Hindlimb muscle (tissue), 1 donor: ENCODE measurements around the gene COMMD10. TPM values are rescaled to one million over a fixed set of nuclear protein-coding genes. Genes with fewer than 3 reads are reported as not detected.

ENCODE experiments used
- DNase-seq: peaks from one replicate; pipeline ENCODE4 v3.0.0-alpha.2; 2013
- polyA plus RNA-seq: library from polyadenylated mRNA; unstranded; fragments of 120-200 nt; gene quantifications from one replicate; pipeline ENCODE4 v1.2.1, GENCODE V29; 2013; ENCODE audit not compliant: insufficient read length

Gene COMMD10
- polyA plus RNA-seq, 1 donor = 23.9 TPM

GRCh38 chr5:116296335-116297072 is 211.7 kb downstream of the COMMD10 start:
- no peak for DNase-seq

GRCh38 chr5:116297296-116297814 is 212.5 kb downstream of the COMMD10 start:
- no peak for DNase-seq

DNA sequence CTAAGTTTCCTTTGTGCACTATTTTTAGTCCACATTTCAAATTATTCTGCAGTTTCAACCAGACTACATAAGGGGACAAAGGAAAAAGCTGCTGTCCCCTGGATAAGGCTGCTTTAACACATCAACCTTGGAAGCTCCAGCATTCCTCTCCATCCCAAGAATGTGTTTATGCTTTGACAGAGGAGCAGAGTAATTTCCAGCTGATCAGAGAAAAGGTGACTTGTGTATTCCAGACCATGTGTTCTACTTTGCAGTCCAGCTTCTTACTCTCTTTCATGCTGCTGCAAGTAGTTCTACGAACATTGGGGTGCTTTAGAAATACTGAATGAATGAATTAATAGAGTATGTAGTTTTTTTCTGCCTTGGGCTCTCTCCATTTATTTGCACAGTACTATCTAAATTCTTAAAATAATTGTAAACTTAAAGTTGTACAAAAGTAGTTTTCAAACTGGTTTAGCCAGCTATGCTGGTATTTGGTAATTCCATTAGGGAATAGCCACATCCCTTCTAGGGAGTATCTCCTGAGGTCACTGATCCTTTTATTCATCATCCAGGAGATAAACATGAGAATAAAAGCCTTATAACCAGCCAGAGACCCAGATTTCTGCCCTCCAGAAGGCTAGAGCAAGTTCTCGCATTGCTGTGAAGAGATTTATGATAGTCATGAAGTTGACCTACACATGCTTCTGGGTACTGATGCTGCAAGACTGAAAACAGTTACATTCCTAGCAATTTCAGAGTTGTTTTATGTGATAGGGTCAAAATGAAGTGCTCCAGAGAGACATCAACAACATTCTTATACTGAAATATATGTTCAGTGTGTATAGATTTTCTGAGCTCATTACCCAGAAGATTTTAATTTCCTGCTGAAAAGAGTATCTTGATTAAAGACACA is 215.2 kb downstream of the COMMD10 start:
- DNase-seq = no peak

GRCh38 chr5:116301110-116301509 is 216.3 kb downstream of the COMMD10 start:
- DNase-seq = no peak

- no peak for DNase-seq
Measured at GRCh38 chr5:116303340-116303739, 218.5 kb downstream of the COMMD10 start.

DNA sequence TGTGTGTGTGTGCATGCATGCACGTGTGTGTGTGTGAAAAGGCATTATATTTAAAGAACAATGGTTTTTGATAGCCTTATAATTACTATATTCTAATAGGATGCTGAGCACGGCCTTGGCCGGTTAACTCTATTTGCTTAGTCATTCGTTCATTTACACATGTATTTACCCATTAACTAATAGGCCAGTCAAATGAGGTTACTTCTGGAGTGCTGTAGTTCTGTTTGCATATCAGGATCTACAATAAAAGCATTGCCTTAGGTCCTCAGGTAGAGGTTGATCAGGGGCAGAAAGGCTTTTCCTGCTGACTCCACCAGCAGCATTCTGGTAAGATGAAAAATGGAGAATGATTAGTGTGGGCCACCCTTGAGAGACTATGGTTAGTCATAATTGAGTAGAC is 219.0 kb downstream of the COMMD10 start:
- no peak for DNase-seq

DNA sequence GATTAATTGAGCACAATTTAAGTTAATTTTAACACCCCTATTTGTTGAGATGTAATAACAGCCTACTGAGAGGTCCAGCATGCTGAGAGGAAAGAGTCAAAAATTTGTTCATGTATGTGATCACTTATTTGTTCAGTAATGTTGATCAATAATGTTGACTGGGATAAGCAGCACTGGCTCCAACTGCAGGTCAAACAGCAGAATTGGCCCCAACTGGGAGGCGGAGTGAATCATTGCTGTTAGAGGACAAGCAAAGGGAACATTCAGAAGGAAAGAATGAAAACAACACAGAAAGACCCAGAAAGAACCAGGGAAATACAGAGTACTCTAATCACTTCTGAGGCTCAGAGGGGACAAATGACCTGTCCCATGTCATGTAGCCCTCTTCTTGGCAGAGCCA is 221.1 kb downstream of the COMMD10 start:
- DNase-seq = no peak

- DNase-seq = no peak
Measured at GRCh38 chr5:116306846-116307245, 222.0 kb downstream of the COMMD10 start.

- no peak for DNase-seq
Measured at GRCh38 chr5:116308391-116308790, 223.6 kb downstream of the COMMD10 start.

DNA sequence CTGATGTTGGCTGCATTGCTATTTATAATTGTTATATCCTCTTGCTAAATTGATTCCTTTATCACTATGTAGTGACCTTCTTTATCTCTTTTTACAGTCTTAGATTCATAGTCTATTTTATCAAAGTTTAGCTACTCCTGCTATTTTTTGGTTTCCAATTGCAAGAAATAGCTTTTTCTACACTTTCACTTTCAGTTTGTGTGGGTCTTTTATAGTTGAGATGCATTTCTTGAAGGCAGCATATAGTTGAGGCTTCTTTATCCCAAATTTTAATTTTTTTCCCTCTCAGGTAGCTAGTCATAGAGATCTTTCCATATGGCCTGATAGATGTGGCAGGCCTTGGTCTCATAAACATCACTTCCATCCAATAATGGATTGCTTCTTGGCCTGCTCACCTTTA is 228.5 kb downstream of the COMMD10 start:
- DNase-seq = no peak

DNA sequence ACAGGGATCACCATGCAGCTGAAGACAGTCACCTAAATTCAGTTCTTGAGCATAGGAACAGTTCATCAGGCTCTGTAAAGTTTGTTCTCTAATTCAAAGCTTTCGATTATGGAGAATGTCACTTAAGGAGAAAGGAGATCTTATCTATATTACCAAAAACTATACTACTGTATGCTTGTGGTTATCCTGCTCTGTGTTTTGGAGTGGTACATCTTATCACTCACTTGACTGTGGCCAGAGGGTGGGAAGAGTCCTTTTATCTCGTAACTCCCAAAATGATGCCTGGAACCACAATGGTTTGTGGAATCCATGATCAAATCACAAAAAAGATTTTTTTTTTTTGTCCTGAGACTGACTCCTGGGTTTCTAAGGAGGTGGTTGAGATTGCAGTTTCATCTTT is 230.7 kb downstream of the COMMD10 start:
- DNase-seq = no peak

GRCh38 chr5:116318091-116318854 is 233.4 kb downstream of the COMMD10 start:
- no peak for DNase-seq

GRCh38 chr5:116320486-116320885 is 235.7 kb downstream of the COMMD10 start:
- DNase-seq = no peak

DNA sequence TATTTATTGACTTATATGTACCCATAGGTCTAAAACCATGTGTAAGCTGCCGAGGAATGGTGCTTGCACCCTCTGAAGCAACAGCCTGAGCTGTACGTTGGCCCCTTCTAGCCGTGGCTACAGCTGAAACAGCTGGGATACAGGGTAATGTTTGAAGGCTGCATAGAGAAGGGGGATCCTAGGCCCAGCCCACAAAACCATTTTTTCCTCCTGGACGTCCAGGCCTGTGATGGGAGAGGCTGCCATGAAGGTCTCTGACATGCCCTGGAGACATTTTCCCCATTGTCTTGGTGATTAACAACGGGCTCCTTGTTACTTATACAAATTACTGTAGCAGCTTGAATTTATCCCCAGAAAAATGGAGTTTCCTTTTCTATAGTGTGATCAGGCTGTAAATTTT is 244.7 kb downstream of the COMMD10 start:
- DNase-seq = no peak

- DNase-seq = no peak
Measured at GRCh38 chr5:116340799-116341198, 256.0 kb downstream of the COMMD10 start.

Other genes starting within 250 kb of the COMMD10 start
- 48.4 TPM for gene ATG12, start 243.5 kb upstream of the COMMD10 start, polyA plus RNA-seq
- 87.2 TPM for gene AP3S1, start 243.1 kb upstream of the COMMD10 start, polyA plus RNA-seq
- gene LVRN, start 122.5 kb upstream of the COMMD10 start, polyA plus RNA-seq = 4.1 TPM
- 0.10 TPM for gene ARL14EPL, start 52.6 kb upstream of the COMMD10 start, polyA plus RNA-seq